D721Med (cell line): Measurements from ENCODE around the gene EML6.
A peak's percentile ranks its signal among the peaks of the same experiment; 100 is the strongest.

Experiments
- DNase-seq: peaks from one replicate; pipeline ENCODE4 v3.0.0; 2011; ENCODE audit warnings: low spot score; ENCODE audit not compliant: insufficient read length
- FAIRE-seq: peaks from 2 replicates; lab custom pipeline; 2011; peaks lifted over from hg19 to GRCh38; lab: Jason Lieb, UNC
- CTCF ChIP-seq: IDR thresholded peaks from 2 replicates; pipeline ENCODE4 v1.5.1; 2012; ENCODE audit warnings: mild to moderate bottlenecking, control low read depth; ENCODE audit not compliant: insufficient read depth; ENCODE audit errors: missing control alignments

EML6 gene

GRCh38 chr2:55014962-55015939 lies 291.8 kb downstream of the EML6 start:
- TF ChIP-seq CTCF, result peak; percentile 90
- DNase-seq (no peak), FAIRE-seq (no peak)

GRCh38 chr2:55017428-55017827 lies 294.0 kb downstream of the EML6 start:
- DNase-seq, result no peak

GRCh38 chr2:55017880-55018279 lies 294.4 kb downstream of the EML6 start:
- no peak for TF ChIP-seq CTCF
- FAIRE-seq, result peak; percentile 6
- DNase-seq, result no peak

More at GRCh38 chr2:55017428-55017827, 294.0 kb downstream of the EML6 start:
- no peak for TF ChIP-seq CTCF
- FAIRE-seq, result no peak

- no peak for DNase-seq
- no peak for TF ChIP-seq CTCF
- no peak for FAIRE-seq
These were observed 295.2 kb downstream of the EML6 start for GRCh38 chr2:55018619-55019018.

GRCh38 chr2:55019526-55020258 lies 296.2 kb downstream of the EML6 start:
- FAIRE-seq, result no peak
- TF ChIP-seq CTCF, result no peak
- DNase-seq, result no peak
